Gastrocnemius medialis (tissue), 4 donors: ENCODE results near the gene KRTAP12-3. TPM values are rescaled to one million over a fixed set of nuclear protein-coding genes. Genes with fewer than 3 reads are reported as not detected.

Experiments used
- ATAC-seq, 2 donors: fragments of 150-250 bp; one replicate each; pipeline ENCODE4 v1.9.1; 2016
- DNase-seq, 2 donors: peaks; one replicate each; pipeline ENCODE4 v3.0.0-alpha.2; 2019
- H3K27ac ChIP-seq, 4 donors: fragments of 200-600 bp; sonication (generic); 1 replicate in 1 of 4; 2 replicates in 3 of 4; pipeline ENCODE4 v1.5.1; 2016 to 2018; ENCODE audit warnings: mild to moderate bottlenecking in 2 of 4, moderate library complexity in 1 of 4
- H3K27me3 ChIP-seq, 3 donors: fragments of 200-600 bp; sonication (generic) in 2 of 3; 1 replicate in 1 of 3; 2 replicates in 2 of 3; pipeline versions ENCODE4 v1.5.1 to v1.6.0; 2016 to 2019; ENCODE audit warnings: mild to moderate bottlenecking in 1 of 3, moderate library complexity in 1 of 3
- H3K36me3 ChIP-seq, 2 donors: fragments of 200-600 bp; sonication (generic) in 1 of 2; one replicate each; pipeline ENCODE4 v1.5.1; 2017 to 2018
- H3K4me1 ChIP-seq, 2 donors: fragments of 200-600 bp; sonication (generic) in 1 of 2; one replicate each; pipeline ENCODE4 v1.5.1; 2016 to 2017; ENCODE audit warnings: mild to moderate bottlenecking in 2 of 2
- H3K4me3 ChIP-seq, 4 donors: fragments of 200-600 bp; sonication (generic) in 3 of 4; 1 replicate in 1 of 4; 2 replicates in 3 of 4; pipeline ENCODE4 v1.5.1; 2016 to 2019; ENCODE audit warnings: mild to moderate bottlenecking in 2 of 4
- H3K9me3 ChIP-seq, 3 donors: fragments of 200-600 bp; sonication (generic) in 2 of 3; 1 replicate in 1 of 3; 2 replicates in 2 of 3; pipeline ENCODE4 v1.5.1; 2016 to 2019
- POLR2A ChIP-seq, 2 donors: fragments of 450-650 bp; IDR thresholded peaks; one replicate each; pipeline ENCODE4 v1.6.1; 2017; ENCODE audit warnings: antibody characterized with exemption in 2 of 2, mild to moderate bottlenecking in 2 of 2, moderate library complexity in 2 of 2
- in situ Hi-C, 4 donors: fragments of 200-750 bp; cut with MboI; loops; one replicate each; pipeline versions ENCODE4 v1.15.0 to v1.8.0; 2017; ENCODE audit warnings: low sequenced_read_pairs in 4 of 4
- intact Hi-C: fragments of 100-400 bp; cut with DNase I; formaldehyde crosslinking; loops from one replicate; pipeline ENCODE4 v1.15.1; 2023; ENCODE audit warnings: low total_unique reads
- total RNA-seq, 4 donors: library from RNA; depleted of rRNA; stranded (reverse); fragments of >200 nt; gene quantifications; one replicate each; pipeline versions ENCODE4 v1.1.0 to v1.2.3, GENCODE V29; 2016
- TF ChIP-seq, protein P1 (sequence below), 5 experiments: fragments of 450-650 bp in 3 of 5; fragments of 200-600 bp in 2 of 5; sonication (generic) in 2 of 5; IDR thresholded peaks in 4 of 5; conservative IDR thresholded peaks in 1 of 5; 1 replicate in 4 of 5; 2 replicates in 1 of 5; pipeline ENCODE4 v1.5.1; 2016 to 2019; ENCODE audit warnings: antibody characterized with exemption in 5 of 5, mild to moderate bottlenecking in 3 of 5, moderate library complexity in 3 of 5

The KRTAP12-3 gene
- total RNA-seq, 4 donors from 2014 or later = not detected

DNA sequence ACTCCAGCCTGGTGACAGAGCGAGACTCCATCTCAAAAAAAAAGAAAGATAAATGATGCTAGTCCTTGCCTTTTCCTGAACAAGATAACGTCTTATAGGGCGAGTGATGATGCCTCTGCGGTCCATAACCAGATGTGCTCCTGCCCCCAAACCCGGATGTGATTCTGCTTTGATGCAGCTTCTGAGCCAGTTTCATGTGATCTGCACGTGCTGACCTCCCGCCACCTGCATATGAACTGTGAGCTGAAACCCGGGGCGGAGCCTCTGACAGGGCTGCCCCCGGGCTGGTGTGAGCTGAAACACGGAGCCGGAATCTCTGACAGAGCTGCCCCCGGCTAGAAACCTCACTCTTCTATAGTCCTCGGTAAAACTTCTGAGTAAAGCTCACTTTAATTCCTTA lies 4.6 kb upstream of the KRTAP12-3 start:
- no peaks in the 10 kb centered on the region for H3K9me3 ChIP-seq
- in situ Hi-C loops (no loop called here), intact Hi-C loops (no loop called here)
- H3K27ac ChIP-seq = no peak overlapping the region
- H3K4me1 ChIP-seq = no peaks in the 10 kb centered on the region
- DNase-seq = no peak
- ATAC-seq = no peak
- H3K4me3 ChIP-seq = no peak overlapping the region
- H3K27me3 ChIP-seq = peaks cover 8 to 14% (median 11%) of the 10 kb centered on the region in 3 donors
- no peaks in the 10 kb centered on the region for H3K36me3 ChIP-seq
- TF ChIP-seq, protein P1, sequence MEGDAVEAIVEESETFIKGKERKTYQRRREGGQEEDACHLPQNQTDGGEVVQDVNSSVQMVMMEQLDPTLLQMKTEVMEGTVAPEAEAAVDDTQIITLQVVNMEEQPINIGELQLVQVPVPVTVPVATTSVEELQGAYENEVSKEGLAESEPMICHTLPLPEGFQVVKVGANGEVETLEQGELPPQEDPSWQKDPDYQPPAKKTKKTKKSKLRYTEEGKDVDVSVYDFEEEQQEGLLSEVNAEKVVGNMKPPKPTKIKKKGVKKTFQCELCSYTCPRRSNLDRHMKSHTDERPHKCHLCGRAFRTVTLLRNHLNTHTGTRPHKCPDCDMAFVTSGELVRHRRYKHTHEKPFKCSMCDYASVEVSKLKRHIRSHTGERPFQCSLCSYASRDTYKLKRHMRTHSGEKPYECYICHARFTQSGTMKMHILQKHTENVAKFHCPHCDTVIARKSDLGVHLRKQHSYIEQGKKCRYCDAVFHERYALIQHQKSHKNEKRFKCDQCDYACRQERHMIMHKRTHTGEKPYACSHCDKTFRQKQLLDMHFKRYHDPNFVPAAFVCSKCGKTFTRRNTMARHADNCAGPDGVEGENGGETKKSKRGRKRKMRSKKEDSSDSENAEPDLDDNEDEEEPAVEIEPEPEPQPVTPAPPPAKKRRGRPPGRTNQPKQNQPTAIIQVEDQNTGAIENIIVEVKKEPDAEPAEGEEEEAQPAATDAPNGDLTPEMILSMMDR (IDR thresholded peaks at IDR 0.05 in 4 of 5, conservative IDR thresholded peaks at IDR 0.05 in 1 of 5) = no peak
- no peak for TF ChIP-seq POLR2A (IDR thresholded peaks at IDR 0.05)

DNA sequence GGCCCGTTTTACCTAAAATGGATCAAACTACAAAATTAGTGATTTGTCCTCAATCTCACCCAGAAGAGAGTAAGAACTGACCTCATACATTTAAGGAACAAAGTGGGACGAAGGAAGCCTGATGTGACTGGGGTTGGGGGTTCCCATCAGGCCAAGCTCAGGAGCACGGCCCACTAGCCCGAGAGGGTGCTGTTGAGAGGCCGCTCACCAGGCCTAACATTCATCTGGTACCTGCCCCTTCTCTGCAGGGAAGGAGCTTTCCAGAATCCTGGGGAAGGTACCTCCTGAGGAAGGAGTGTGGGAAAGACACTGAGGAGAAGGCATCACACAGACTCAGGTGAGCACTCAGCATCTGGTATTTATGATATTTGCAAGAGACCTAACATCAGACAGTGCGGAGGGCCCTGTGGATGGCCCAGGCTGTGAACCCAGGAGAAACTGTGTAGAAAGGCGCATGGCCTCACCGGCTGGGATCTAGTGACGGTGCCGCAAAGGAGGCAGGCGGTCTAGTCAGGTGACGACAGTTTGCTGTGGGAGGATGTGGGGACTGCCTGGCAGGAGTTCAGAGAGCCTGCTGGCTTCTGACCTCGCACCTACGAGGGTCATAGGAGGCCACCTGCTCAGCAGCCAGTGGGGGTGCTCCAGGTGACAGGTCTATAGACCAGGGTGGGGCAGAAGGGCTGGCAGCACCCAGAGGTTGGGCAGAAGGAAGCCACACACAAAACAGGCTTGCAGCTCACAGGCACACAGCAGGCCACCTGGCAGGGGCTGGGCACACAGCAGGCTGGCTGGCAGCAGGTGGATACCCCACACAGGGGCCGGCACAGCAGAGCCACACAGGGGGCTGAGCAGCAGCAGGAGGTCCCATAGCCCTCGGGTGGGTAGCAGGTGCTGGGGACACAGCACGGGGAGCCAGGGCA lies 3.8 kb upstream of the KRTAP12-3 start:
- intact Hi-C loops (no loop called here), in situ Hi-C loops (no loop called here)
- peaks cover 3 to 11% (median 4%) of the 10 kb centered on the region in 3 donors for H3K27me3 ChIP-seq
- H3K4me3 ChIP-seq = no peak overlapping the region
- ATAC-seq (no peak), DNase-seq (no peak)
- H3K9me3 ChIP-seq = no peaks in the 10 kb centered on the region
- no peak overlapping the region for H3K27ac ChIP-seq
- H3K36me3 ChIP-seq = no peaks in the 10 kb centered on the region
- no peaks in the 10 kb centered on the region for H3K4me1 ChIP-seq
- TF ChIP-seq POLR2A (IDR thresholded peaks at IDR 0.05) = no peak
- TF ChIP-seq, protein P1 (IDR thresholded peaks at IDR 0.05 in 4 of 5, conservative IDR thresholded peaks at IDR 0.05 in 1 of 5) = no peak

DNA sequence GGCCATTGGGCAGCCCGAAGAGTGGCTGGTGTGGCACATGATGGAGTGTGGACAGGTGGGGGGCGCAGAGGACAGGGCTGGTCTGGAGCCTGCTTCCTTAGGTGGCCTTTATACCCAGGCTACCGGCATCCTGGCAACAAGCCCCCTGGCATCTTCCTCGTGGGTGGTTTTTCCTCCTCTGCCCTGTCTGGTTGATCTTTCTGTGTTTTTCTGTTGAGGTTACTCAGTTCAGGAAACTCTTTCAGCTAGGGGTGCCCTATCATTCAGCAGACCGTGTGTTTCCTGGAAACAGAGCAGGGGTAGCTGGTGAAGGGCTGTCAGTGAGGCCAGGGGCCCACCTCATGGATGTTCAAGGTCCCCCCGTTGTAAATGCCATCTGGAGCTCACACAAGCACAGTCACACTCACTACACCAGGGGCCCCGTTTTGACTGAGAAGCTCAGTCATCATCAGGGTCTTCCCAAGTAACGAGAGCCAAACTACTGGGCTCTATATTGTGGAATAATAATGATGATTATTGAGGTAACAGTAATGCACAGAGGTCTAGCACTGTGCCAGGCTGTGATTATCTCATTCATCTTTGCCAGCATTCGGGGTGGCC lies 3.1 kb upstream of the KRTAP12-3 start, which contains the start of gene KRTAP12-4:
TSS of gene KRTAP12-4 (minus strand) at position 84 of the 600 bp plus-strand sequence. CDS start at position 39, 45 bp downstream.
- intact Hi-C loops = no loop called here
- no peaks in the 10 kb centered on the region for H3K36me3 ChIP-seq
- H3K4me3 ChIP-seq = no peak within 1 kb of the TSS
- in situ Hi-C loops = no loop called here
- no peak for TF ChIP-seq POLR2A (IDR thresholded peaks at IDR 0.05)
- no peaks in the 10 kb centered on the region for H3K9me3 ChIP-seq
- H3K27ac ChIP-seq = no peak within 1 kb of the TSS
- H3K4me1 ChIP-seq = no peaks in the 10 kb centered on the region
- no peak for DNase-seq
- peaks cover 0 to 8% (median 4%) of the 10 kb centered on the region in 3 donors for H3K27me3 ChIP-seq
- ATAC-seq = no peak

DNA sequence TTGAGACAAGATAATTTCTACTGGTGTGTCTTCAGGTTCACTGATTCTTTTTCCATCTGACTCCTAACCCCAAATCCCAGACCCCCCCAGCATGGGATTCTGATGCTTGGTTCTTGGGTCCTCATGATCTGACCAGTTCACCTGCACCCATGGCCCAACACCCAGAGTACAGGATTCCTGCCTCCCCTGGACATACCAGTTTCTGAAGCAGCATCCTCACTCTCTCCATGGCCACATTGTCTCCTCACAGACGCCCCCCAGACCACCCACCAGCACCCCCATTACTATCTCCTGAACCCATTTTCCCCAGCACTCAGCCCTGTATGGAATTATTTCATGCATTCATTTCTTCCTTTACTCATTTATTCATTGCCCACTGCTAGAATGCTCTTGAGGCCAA lies 864 bp upstream of the KRTAP12-3 start:
- no peak for DNase-seq
- Histone ChIP-seq H3K36me3 (no peaks in the 10 kb centered on the region), H3K9me3 (no peaks in the 10 kb centered on the region), H3K27ac (no peak overlapping the region), H3K4me3 (no peak overlapping the region), H3K27me3 (peaks cover 0 to 8% (median 4%) of the 10 kb centered on the region in 3 donors), H3K4me1 (no peaks in the 10 kb centered on the region)
- no peak for ATAC-seq
- TF ChIP-seq, protein P1 (IDR thresholded peaks at IDR 0.05 in 4 of 5, conservative IDR thresholded peaks at IDR 0.05 in 1 of 5) = no peak
- no peak for TF ChIP-seq POLR2A (IDR thresholded peaks at IDR 0.05)
- in situ Hi-C loops (no loop called here), intact Hi-C loops (no loop called here)

DNA sequence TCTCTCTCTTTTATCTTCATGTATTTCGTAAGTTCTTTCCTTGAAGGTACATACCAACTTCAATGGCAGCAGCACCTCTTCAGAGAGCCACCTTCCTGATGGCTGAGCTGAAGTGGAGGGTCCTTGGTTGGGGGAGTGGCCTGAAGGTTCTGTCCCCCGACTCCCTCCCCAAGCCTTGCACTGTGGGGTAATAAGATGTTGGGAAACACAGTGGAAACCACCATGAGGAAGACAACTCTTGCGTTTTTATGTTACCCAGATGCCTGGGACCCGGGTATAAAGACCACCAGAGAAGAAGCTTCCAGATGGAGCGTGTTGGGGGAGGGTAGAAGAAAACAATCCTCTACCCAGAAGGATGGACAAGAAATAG lies 794 bp downstream of the KRTAP12-3 start:
- ATAC-seq (no peak), DNase-seq (no peak)
- Histone ChIP-seq H3K27ac (no peak overlapping the region), H3K27me3 (peaks cover 0 to 8% (median 4%) of the 10 kb centered on the region in 3 donors), H3K4me3 (no peak overlapping the region), H3K4me1 (no peaks in the 10 kb centered on the region), H3K9me3 (no peaks in the 10 kb centered on the region), H3K36me3 (no peaks in the 10 kb centered on the region)
- intact Hi-C loops (no loop called here), in situ Hi-C loops (no loop called here)
- TF ChIP-seq, protein P1 (IDR thresholded peaks at IDR 0.05 in 4 of 5, conservative IDR thresholded peaks at IDR 0.05 in 1 of 5) = no peak
- TF ChIP-seq POLR2A (IDR thresholded peaks at IDR 0.05) = no peak
